Lower leg skin (tissue), 4 donors: Measurements from ENCODE around the gene POLR2J3. TPM values are rescaled to one million over a fixed set of nuclear protein-coding genes. Genes with fewer than 3 reads are reported as not detected.
"Not testable (repeated sequence)": the region's sequence is repeated elsewhere in the genome, so short reads cannot be mapped to it uniquely, and the experiment has no call there.

Source experiments
- DNase-seq, 2 donors: peaks; one replicate each; pipeline ENCODE4 v3.0.0-alpha.2; 2019; ENCODE audit warnings: low spot score in 2 of 2
- H3K4me3 ChIP-seq: fragments of 200-600 bp; sonication (generic); 2 replicates; pipeline ENCODE4 v1.5.1; 2017; ENCODE audit warnings: mild to moderate bottlenecking, low read depth; ENCODE audit not compliant: poor library complexity, severe bottlenecking
- WGBS, 2 donors: methylation state at CpG; one replicate each; pipeline ENCODE4 v1.1.5; 2018; 5-methylcytosine and 5-hydroxymethylcytosine counted together
- intact Hi-C: fragments of 100-400 bp; cut with DNase I; formaldehyde crosslinking; loops from one replicate; pipeline ENCODE4 v1.15.0; 2023; ENCODE audit warnings: low total_unique reads
- total RNA-seq, 4 donors: library from RNA; depleted of rRNA; stranded (reverse); fragments of >200 nt; gene quantifications; one replicate each; pipeline ENCODE4 v1.1.0, GENCODE V29; 2016

POLR2J3 gene
- total RNA-seq, 4 donors from 2014 or later: 5.8 to 21.0 (median 15.9) TPM

GRCh38 chr7:102550808-102551422 is 21.5 kb downstream of the POLR2J3 start, which contains the start of gene SPDYE2:
Gene SPDYE2, plus strand, starts transcription at chr7:102551226. Its CDS starts 2,030 bp downstream, at chr7:102553256.
- DNase-seq, intact Hi-C loops, H3K4me3 ChIP-seq: not testable (repeated sequence)
- no CpG with 5 or more reads among the region's 6 CpGs for WGBS, 2 donors

- intact Hi-C loops, H3K4me3 ChIP-seq, DNase-seq: not testable (repeated sequence)
- 72% methylated on average over 2 of the region's 6 CpGs; no CpG with 5 or more reads in 1 of the 2 donors for WGBS, 2 donors
Observed at GRCh38 chr7:102546353-102546752, 26.0 kb downstream of the POLR2J3 start.

DNA sequence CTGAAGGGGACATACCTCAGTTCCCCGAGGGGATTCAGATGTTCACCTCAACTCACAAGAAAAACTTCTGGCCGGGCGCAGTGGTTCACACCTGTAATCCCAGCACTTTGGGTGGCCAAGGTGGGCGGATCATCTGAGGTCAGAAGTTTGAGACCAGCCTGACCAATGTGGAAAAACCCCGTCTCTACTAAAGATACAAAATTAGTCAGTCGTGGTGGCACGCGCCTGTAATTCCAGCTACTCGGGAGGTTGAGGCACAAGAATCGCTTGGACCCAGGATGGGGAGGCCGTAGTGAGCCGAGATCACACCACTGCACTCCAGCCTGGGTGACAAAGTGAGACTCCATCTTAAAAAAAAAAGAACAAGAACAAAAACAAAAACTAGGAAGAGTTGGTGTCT is 27.1 kb downstream of the POLR2J3 start:
- DNase-seq, H3K4me3 ChIP-seq, intact Hi-C loops: not testable (repeated sequence)
- 97% methylated on average over 5 of the region's 12 CpGs; no CpG with 5 or more reads in 1 of the 2 donors for WGBS, 2 donors

GRCh38 chr7:102544372-102544771 is 28.0 kb downstream of the POLR2J3 start:
- H3K4me3 ChIP-seq, DNase-seq, intact Hi-C loops: not testable (repeated sequence)
- WGBS, 2 donors: 100% methylated on average over 1 of the region's 1 CpG; no CpG with 5 or more reads in 1 of the 2 donors

DNA sequence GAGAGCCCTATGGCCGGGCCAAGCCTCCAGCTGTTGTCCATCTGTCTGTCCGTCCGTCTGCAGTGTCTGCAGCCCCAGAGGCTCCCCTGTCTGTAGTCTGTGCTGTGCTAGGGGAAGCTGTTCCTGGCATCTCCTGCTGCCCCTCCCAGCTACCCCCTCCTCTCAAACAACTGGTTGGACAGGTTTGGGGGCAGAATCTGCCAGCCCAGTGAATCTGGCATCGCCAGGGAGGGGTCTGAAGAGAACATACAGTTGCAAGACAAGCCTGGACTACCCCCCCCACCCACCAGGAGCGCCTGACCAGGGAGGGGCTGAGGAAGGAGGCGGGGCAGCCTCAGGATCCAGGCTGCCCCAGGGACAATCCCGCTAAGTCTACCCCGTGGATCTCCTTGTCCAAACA is 28.8 kb downstream of the POLR2J3 start, which contains the start of gene UPK3BL2:
Gene UPK3BL2 (minus strand): TSS at position 101 of the 400 bp plus-strand sequence. CDS start 60 bp downstream, at position 41.
- H3K4me3 ChIP-seq, intact Hi-C loops, DNase-seq: not testable (repeated sequence)
- WGBS, 2 donors: no CpG with 5 or more reads among the region's 8 CpGs

GRCh38 chr7:102542771-102543170 is 29.6 kb downstream of the POLR2J3 start:
- DNase-seq, H3K4me3 ChIP-seq, intact Hi-C loops: not testable (repeated sequence)
- WGBS, 2 donors: 86% methylated on average over 6 of the region's 11 CpGs; no CpG with 5 or more reads in 1 of the 2 donors

DNA sequence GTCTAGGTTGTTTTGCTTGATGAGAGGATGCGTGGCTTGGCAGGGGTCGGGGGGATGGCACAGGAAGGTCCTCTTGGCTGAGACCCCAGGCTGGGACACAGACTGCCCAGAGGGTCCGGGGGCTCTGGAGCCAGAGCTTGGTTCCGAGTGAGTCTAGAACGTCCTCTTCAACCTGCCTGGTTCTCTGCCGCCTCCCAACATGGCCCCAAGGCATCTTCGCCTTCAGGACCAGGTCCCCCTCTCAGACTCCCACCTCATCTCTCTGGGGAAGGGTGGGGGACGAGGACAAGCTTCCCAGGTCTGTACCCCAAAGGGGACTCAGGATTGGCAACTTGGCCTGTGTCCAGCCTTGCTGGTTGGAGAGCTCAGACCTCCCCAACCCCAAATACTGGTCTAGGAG is 30.3 kb downstream of the POLR2J3 start:
- DNase-seq, intact Hi-C loops, H3K4me3 ChIP-seq: not testable (repeated sequence)
- WGBS, 2 donors: no CpG with 5 or more reads among the region's 8 CpGs

GRCh38 chr7:102540604-102541003 is 31.8 kb downstream of the POLR2J3 start:
- DNase-seq, intact Hi-C loops, H3K4me3 ChIP-seq: not testable (repeated sequence)
- 86% methylated on average over 5 of the region's 6 CpGs; no CpG with 5 or more reads in 1 of the 2 donors for WGBS, 2 donors

- WGBS, 2 donors: 62 to 85% methylated on average over 2 to 5 of the region's 8 CpGs
- DNase-seq, intact Hi-C loops: not testable (repeated sequence)
Observed at GRCh38 chr7:102535062-102535615, 37.2 kb downstream of the POLR2J3 start.

GRCh38 chr7:102532127-102532526 is 40.3 kb downstream of the POLR2J3 start:
- intact Hi-C loops, DNase-seq, H3K4me3 ChIP-seq: not testable (repeated sequence)
- 96 to 98% methylated on average over 2 of the region's 2 CpGs for WGBS, 2 donors

More at GRCh38 chr7:102535062-102535615, 37.2 kb downstream of the POLR2J3 start:
- H3K4me3 ChIP-seq: not testable (repeated sequence)

DNA sequence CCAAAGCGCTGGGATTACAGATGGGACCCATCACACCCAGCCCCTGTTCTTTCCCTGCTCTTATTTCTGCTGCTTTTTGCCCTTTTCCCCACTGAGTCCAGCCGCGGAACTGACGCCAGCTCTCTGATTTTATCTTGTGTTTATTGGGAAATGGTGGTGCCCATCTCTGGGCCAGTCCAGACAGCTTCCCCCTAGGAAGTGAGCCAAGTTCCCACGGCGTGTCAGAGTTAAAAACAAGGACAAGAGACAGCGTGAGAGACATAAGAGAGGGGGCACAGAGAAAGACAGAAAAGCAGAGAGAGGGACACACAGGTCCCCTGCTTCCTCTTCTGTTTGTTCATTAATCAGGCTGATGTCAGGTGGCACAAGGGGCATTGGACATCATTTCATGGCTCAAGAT is 40.8 kb downstream of the POLR2J3 start:
- H3K4me3 ChIP-seq, intact Hi-C loops: not testable (repeated sequence)
- peak in 1 of 2 donors; percentile 30 for DNase-seq
- WGBS, 2 donors: no CpG with 5 or more reads among the region's 7 CpGs

- intact Hi-C loops, H3K4me3 ChIP-seq: not testable (repeated sequence)
- DNase-seq: peak in 1 of 2 donors; percentile 50
- 71% methylated on average over 1 of the region's 13 CpGs; no CpG with 5 or more reads in 1 of the 2 donors for WGBS, 2 donors
Observed at GRCh38 chr7:102527822-102528793, 44.3 kb downstream of the POLR2J3 start.

GRCh38 chr7:102527182-102527581 is 45.2 kb downstream of the POLR2J3 start:
- H3K4me3 ChIP-seq, DNase-seq, intact Hi-C loops: not testable (repeated sequence)
- WGBS, 2 donors: 60 to 100% methylated on average over 1 of the region's 8 CpGs

GRCh38 chr7:102524803-102525202 is 47.6 kb downstream of the POLR2J3 start:
- H3K4me3 ChIP-seq, intact Hi-C loops: not testable (repeated sequence)
- 40% methylated on average over 1 of the region's 2 CpGs; no CpG with 5 or more reads in 1 of the 2 donors for whole genome bisulfite sequencing, 2 donors
- peak in 1 of 2 donors; percentile 70 for DNase-seq
